Measurements from ENCODE around the gene SLC9A8.

Gene SLC9A8

DNA sequence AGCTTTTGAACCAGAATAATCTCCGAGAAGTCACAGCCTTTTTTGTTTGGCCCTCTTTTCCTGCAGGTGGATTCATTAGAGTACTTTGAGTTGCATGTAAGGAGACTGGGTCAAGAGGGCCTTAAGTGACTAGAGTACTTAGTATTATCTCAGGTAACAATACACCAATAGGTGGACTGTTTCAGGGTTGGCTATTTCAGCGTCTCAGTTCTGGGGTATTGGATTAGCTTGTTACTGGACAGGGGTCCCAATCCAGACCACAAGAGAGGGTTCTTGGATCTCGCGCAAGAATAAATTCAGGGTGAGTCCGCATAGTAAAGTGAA is 47.3 kb upstream of the SLC9A8 start (continued):
- TF ChIP-seq ARNTL (CRISPR knock-in tag; IDR thresholded peaks at IDR 0.05; ENCODE audit: borderline replicate concordance, low read depth) = no peak
- no peak for TF ChIP-seq RARB (CRISPR knock-in tag; IDR thresholded peaks at IDR 0.05)
- TF ChIP-seq, protein P1, sequence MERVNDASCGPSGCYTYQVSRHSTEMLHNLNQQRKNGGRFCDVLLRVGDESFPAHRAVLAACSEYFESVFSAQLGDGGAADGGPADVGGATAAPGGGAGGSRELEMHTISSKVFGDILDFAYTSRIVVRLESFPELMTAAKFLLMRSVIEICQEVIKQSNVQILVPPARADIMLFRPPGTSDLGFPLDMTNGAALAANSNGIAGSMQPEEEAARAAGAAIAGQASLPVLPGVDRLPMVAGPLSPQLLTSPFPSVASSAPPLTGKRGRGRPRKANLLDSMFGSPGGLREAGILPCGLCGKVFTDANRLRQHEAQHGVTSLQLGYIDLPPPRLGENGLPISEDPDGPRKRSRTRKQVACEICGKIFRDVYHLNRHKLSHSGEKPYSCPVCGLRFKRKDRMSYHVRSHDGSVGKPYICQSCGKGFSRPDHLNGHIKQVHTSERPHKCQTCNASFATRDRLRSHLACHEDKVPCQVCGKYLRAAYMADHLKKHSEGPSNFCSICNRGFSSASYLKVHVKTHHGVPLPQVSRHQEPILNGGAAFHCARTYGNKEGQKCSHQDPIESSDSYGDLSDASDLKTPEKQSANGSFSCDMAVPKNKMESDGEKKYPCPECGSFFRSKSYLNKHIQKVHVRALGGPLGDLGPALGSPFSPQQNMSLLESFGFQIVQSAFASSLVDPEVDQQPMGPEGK (CRISPR knock-in tag; IDR thresholded peaks at IDR 0.05; ENCODE audit: borderline replicate concordance) = no peak
- no peak for TF ChIP-seq ZFP30 (CRISPR knock-in tag; IDR thresholded peaks at IDR 0.05)
- TF ChIP-seq GLIS3 (CRISPR knock-in tag; IDR thresholded peaks at IDR 0.05) = no peak
- TF ChIP-seq SNAI2 (CRISPR knock-in tag; IDR thresholded peaks at IDR 0.05) = no peak
- TF ChIP-seq ZFP3 (CRISPR knock-in tag; IDR thresholded peaks at IDR 0.05) = no peak
- TF ChIP-seq ZNF8 (CRISPR knock-in tag; IDR thresholded peaks at IDR 0.05) = no peak

DNA sequence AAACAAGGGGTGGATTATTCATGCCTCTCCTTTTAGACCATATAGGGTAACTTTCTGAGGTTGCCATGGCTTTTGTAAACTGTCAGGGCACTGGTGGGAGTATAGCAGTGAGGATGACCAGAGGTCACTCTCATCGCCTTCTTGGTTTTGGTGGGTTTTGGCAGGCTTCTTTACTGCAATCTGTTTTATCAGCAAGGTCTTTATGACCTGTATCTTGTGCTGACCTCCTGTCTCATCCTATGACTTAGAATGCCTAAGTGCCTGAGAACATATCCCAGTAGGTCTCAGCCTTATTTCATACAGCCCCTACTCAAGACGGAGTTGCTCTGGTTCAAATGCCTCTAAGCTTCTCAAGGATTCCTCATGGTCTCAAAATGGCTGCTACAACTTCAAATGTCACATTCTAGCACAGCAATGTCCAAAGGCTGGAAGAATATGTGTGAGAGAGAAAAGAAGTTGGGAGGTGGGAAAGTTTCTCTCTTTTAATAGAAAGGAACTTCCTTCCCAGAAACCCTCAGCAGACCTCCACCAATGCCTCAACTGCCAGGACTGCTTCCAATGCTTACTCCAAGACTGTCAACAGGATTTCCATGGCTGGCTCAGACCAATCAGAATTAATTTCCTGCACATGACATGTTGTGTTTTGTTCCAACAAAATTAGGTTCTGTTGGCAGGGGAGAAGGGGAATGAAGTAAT is 46.6 kb upstream of the SLC9A8 start:
- TF ChIP-seq CSDC2 (CRISPR knock-in tag; IDR thresholded peaks at IDR 0.05) (no peak), TCF4 (CRISPR knock-in tag; IDR thresholded peaks at IDR 0.05; ENCODE audit: borderline replicate concordance) (no peak), SNAI2 (CRISPR knock-in tag; IDR thresholded peaks at IDR 0.05) (no peak), ESRRG (CRISPR knock-in tag; IDR thresholded peaks at IDR 0.05) (no peak), TOX (CRISPR knock-in tag; IDR thresholded peaks at IDR 0.05; ENCODE audit: borderline replicate concordance) (no peak), ISL1 (CRISPR knock-in tag; IDR thresholded peaks at IDR 0.05) (no peak), ZC3H10 (CRISPR knock-in tag; IDR thresholded peaks at IDR 0.05) (no peak), BACH2 (CRISPR knock-in tag; IDR thresholded peaks at IDR 0.05; ENCODE audit: borderline replicate concordance) (no peak), ZNF8 (CRISPR knock-in tag; IDR thresholded peaks at IDR 0.05) (no peak), ZFP3 (CRISPR knock-in tag; IDR thresholded peaks at IDR 0.05) (no peak), ZNF565 (CRISPR knock-in tag; conservative IDR thresholded peaks at IDR 0.05; ENCODE audit: low read depth) (no peak), ZFP30 (CRISPR knock-in tag; IDR thresholded peaks at IDR 0.05) (no peak), ARNTL (CRISPR knock-in tag; IDR thresholded peaks at IDR 0.05; ENCODE audit: borderline replicate concordance, low read depth) (no peak), GLIS3 (CRISPR knock-in tag; IDR thresholded peaks at IDR 0.05) (no peak), RARB (CRISPR knock-in tag; IDR thresholded peaks at IDR 0.05) (no peak)
- TF ChIP-seq, protein P2, sequence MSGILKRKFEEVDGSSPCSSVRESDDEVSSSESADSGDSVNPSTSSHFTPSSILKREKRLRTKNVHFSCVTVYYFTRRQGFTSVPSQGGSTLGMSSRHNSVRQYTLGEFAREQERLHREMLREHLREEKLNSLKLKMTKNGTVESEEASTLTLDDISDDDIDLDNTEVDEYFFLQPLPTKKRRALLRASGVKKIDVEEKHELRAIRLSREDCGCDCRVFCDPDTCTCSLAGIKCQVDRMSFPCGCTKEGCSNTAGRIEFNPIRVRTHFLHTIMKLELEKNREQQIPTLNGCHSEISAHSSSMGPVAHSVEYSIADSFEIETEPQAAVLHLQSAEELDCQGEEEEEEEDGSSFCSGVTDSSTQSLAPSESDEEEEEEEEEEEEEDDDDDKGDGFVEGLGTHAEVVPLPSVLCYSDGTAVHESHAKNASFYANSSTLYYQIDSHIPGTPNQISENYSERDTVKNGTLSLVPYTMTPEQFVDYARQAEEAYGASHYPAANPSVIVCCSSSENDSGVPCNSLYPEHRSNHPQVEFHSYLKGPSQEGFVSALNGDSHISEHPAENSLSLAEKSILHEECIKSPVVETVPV (CRISPR knock-in tag; IDR thresholded peaks at IDR 0.05) = no peak
- TF ChIP-seq, protein P3, sequence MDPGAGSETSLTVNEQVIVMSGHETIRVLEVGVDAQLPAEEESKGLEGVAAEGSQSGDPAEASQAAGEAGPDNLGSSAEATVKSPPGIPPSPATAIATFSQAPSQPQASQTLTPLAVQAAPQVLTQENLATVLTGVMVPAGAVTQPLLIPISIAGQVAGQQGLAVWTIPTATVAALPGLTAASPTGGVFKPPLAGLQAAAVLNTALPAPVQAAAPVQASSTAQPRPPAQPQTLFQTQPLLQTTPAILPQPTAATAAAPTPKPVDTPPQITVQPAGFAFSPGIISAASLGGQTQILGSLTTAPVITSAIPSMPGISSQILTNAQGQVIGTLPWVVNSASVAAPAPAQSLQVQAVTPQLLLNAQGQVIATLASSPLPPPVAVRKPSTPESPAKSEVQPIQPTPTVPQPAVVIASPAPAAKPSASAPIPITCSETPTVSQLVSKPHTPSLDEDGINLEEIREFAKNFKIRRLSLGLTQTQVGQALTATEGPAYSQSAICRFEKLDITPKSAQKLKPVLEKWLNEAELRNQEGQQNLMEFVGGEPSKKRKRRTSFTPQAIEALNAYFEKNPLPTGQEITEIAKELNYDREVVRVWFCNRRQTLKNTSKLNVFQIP (CRISPR knock-in tag; IDR thresholded peaks at IDR 0.05; ENCODE audit: borderline replicate concordance, low read depth) = no peak
- TF ChIP-seq, protein P1 (CRISPR knock-in tag; IDR thresholded peaks at IDR 0.05; ENCODE audit: borderline replicate concordance) = no peak
- ATAC-seq = no peak

DNA sequence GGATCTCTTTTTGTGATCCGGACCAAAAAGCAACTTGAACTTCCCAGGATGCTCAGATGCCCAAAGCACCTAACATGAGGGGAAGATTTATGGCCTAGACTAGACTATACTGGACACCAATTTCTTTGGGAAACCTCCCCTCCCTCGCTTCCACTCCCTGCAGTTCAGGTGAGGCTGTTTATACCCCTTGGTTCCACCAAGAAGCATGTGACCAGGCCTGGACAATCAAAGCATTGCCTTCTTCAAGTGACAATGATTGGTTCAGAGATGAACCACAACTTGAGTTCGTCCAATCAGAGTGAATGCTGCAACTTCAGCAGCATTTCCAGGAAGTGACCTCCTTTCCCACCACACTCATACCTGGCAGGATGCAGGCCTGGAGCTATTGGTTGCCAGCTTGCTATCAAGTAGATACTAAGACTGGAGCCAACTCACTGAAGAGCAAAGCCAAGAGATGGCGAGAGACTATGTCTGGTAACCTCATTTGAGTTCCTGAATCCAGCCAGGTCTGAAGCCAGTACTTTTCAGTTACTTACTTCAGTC is 45.6 kb upstream of the SLC9A8 start:
- TF ChIP-seq, protein P3 (CRISPR knock-in tag; IDR thresholded peaks at IDR 0.05; ENCODE audit: borderline replicate concordance, low read depth) = no peak
- TF ChIP-seq OSR1 (CRISPR knock-in tag; IDR thresholded peaks at IDR 0.05) (no peak), ESRRG (CRISPR knock-in tag; IDR thresholded peaks at IDR 0.05) (no peak), ZNF70 (CRISPR knock-in tag; IDR thresholded peaks at IDR 0.05) (no peak), ISL1 (CRISPR knock-in tag; IDR thresholded peaks at IDR 0.05) (no peak)
- TF ChIP-seq, protein P4, sequence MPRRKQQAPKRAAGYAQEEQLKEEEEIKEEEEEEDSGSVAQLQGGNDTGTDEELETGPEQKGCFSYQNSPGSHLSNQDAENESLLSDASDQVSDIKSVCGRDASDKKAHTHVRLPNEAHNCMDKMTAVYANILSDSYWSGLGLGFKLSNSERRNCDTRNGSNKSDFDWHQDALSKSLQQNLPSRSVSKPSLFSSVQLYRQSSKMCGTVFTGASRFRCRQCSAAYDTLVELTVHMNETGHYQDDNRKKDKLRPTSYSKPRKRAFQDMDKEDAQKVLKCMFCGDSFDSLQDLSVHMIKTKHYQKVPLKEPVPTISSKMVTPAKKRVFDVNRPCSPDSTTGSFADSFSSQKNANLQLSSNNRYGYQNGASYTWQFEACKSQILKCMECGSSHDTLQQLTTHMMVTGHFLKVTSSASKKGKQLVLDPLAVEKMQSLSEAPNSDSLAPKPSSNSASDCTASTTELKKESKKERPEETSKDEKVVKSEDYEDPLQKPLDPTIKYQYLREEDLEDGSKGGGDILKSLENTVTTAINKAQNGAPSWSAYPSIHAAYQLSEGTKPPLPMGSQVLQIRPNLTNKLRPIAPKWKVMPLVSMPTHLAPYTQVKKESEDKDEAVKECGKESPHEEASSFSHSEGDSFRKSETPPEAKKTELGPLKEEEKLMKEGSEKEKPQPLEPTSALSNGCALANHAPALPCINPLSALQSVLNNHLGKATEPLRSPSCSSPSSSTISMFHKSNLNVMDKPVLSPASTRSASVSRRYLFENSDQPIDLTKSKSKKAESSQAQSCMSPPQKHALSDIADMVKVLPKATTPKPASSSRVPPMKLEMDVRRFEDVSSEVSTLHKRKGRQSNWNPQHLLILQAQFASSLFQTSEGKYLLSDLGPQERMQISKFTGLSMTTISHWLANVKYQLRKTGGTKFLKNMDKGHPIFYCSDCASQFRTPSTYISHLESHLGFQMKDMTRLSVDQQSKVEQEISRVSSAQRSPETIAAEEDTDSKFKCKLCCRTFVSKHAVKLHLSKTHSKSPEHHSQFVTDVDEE (CRISPR knock-in tag; IDR thresholded peaks at IDR 0.05) = no peak
- ATAC-seq = no peak

Data from SK-N-SH treated with all-trans-retinoic acid at 6 μM for 48 hours (cell line).